Measurements from ENCODE around the gene PPAN.

The PPAN gene

GRCh38 chr19:10114651-10115391 is 8.7 kb downstream of the PPAN start:
- Histone ChIP-seq H3K79me2 (ENCODE audit: insufficient read depth, low read length) (peaks cover 13% of the 10 kb centered on the region), H3K4me3 (ENCODE audit: insufficient read depth, low read length, poor library complexity, severe bottlenecking) (no peak overlapping the region), H4K20me1 (ENCODE audit: low read depth, low read length) (no peaks in the 10 kb centered on the region), H3K9me3 (ENCODE audit: insufficient read depth, low read length) (no peaks in the 10 kb centered on the region), H2AFZ (ENCODE audit: low read depth, low read length, severe bottlenecking) (no peak overlapping the region), H3K9me2 (replicated peaks; ENCODE audit: insufficient read depth, low read length) (no peaks in the 10 kb centered on the region), H3F3A (ENCODE audit: insufficient read depth) (peaks cover 21% of the 10 kb centered on the region), H3K27ac (ENCODE audit: low read depth, low read length) (no peak overlapping the region), H3K36me3 (ENCODE audit: low read length) (no peaks in the 10 kb centered on the region), H3K9ac (ENCODE audit: low read length) (no peak overlapping the region), H3K27me3 (ENCODE audit: low read length) (no peaks in the 10 kb centered on the region), H3K4me2 (ENCODE audit: low read depth, low read length, poor library complexity, severe bottlenecking) (no peak overlapping the region)
- TF ChIP-seq EZH2phosphoT487 (conservative IDR thresholded peaks at IDR 0.05; ENCODE audit: low read length) = no peak
- no peak for TF ChIP-seq CTCF (IDR thresholded peaks at IDR 0.05; ENCODE audit: insufficient read depth, low read length, poor library complexity, severe bottlenecking)

- no peak for TF ChIP-seq CTCF (IDR thresholded peaks at IDR 0.05; ENCODE audit: insufficient read depth, low read length, poor library complexity, severe bottlenecking)
- no peak for TF ChIP-seq EZH2phosphoT487 (conservative IDR thresholded peaks at IDR 0.05; ENCODE audit: low read length)
- H4K20me1 ChIP-seq (ENCODE audit: low read depth, low read length) = no peaks in the 10 kb centered on the region
- H3K9ac ChIP-seq (ENCODE audit: low read length) = no peak overlapping the region
- H3K27ac ChIP-seq (ENCODE audit: low read depth, low read length) = no peak overlapping the region
- H3K4me3 ChIP-seq (ENCODE audit: insufficient read depth, low read length, poor library complexity, severe bottlenecking) = no peak overlapping the region
- no peak overlapping the region for H3K4me2 ChIP-seq (ENCODE audit: low read depth, low read length, poor library complexity, severe bottlenecking)
- no peaks in the 10 kb centered on the region for H3K9me3 ChIP-seq (ENCODE audit: insufficient read depth, low read length)
- H3F3A ChIP-seq (ENCODE audit: insufficient read depth) = peaks cover 22% of the 10 kb centered on the region
- peaks cover 13% of the 10 kb centered on the region for H3K79me2 ChIP-seq (ENCODE audit: insufficient read depth, low read length)
- no peak overlapping the region for H2AFZ ChIP-seq (ENCODE audit: low read depth, low read length, severe bottlenecking)
- H3K36me3 ChIP-seq (ENCODE audit: low read length) = no peaks in the 10 kb centered on the region
- no peaks in the 10 kb centered on the region for H3K9me2 ChIP-seq (replicated peaks; ENCODE audit: insufficient read depth, low read length)
- no peaks in the 10 kb centered on the region for H3K27me3 ChIP-seq (ENCODE audit: low read length)
These were observed 9.4 kb downstream of the PPAN start for GRCh38 chr19:10115392-10116084.

GRCh38 chr19:10116085-10116865 is 10.1 kb downstream of the PPAN start:
- no peaks in the 10 kb centered on the region for H3K36me3 ChIP-seq (ENCODE audit: low read length)

More at GRCh38 chr19:10116085-10116865, 10.1 kb downstream of the PPAN start:
- H3K9me2 ChIP-seq (replicated peaks; ENCODE audit: insufficient read depth, low read length) = no peaks in the 10 kb centered on the region
- H3K4me3 ChIP-seq (ENCODE audit: insufficient read depth, low read length, poor library complexity, severe bottlenecking) = no peak overlapping the region
- H3K9ac ChIP-seq (ENCODE audit: low read length) = no peak overlapping the region
- H3K9me3 ChIP-seq (ENCODE audit: insufficient read depth, low read length) = no peaks in the 10 kb centered on the region
- TF ChIP-seq EZH2phosphoT487 (conservative IDR thresholded peaks at IDR 0.05; ENCODE audit: low read length) (no peak), CTCF (IDR thresholded peaks at IDR 0.05; ENCODE audit: insufficient read depth, low read length, poor library complexity, severe bottlenecking) (no peak)
- no peaks in the 10 kb centered on the region for H4K20me1 ChIP-seq (ENCODE audit: low read depth, low read length)
- H3K27me3 ChIP-seq (ENCODE audit: low read length) = no peaks in the 10 kb centered on the region
- H3K27ac ChIP-seq (ENCODE audit: low read depth, low read length) = no peak overlapping the region
- H2AFZ ChIP-seq (ENCODE audit: low read depth, low read length, severe bottlenecking) = no peak overlapping the region
- peaks cover 29% of the 10 kb centered on the region for H3F3A ChIP-seq (ENCODE audit: insufficient read depth)
- H3K79me2 ChIP-seq (ENCODE audit: insufficient read depth, low read length) = peaks cover 13% of the 10 kb centered on the region
- no peak overlapping the region for H3K4me2 ChIP-seq (ENCODE audit: low read depth, low read length, poor library complexity, severe bottlenecking)

Measured in SU-DHL-6 (cell line).